HL-60 (cell line): Measurements from ENCODE around the gene FAM72A.
"Not testable (repeated sequence)": the region's sequence is repeated elsewhere in the genome, so short reads cannot be mapped to it uniquely, and the experiment has no call there.

ENCODE experiments used
- CTCF ChIP-seq: IDR thresholded peaks from one replicate; pipeline ENCODE4 v1.5.1; 2011; ENCODE audit warnings: low read length, control low read depth, inconsistent platforms; ENCODE audit not compliant: insufficient read depth
- POLR2AphosphoS5 ChIP-seq: IDR thresholded peaks from 2 replicates; pipeline ENCODE4 v1.6.1; 2012; ENCODE audit warnings: low read depth

- TF ChIP-seq CTCF, POLR2AphosphoS5: not testable (repeated sequence)
Observed at GRCh38 chr1:206178061-206178989, 24.3 kb downstream of the FAM72A start.
